OCI-LY7 (cell line): ENCODE measurements around the gene C1GALT1.

Experiments used
- EZH2phosphoT487 ChIP-seq: fragments of 200-600 bp; sonication (generic); IDR thresholded peaks from 2 replicates; pipeline ENCODE4 v1.6.1; 2018; ENCODE audit warnings: low read depth, borderline replicate concordance, mild to moderate bottlenecking, mixed run types, antibody characterized with exemption, low read length, moderate library complexity, mixed read lengths
- TF ChIP-seq, protein P1 (sequence below): fragments of 200-600 bp; sonication (generic); conservative IDR thresholded peaks from 2 replicates; pipeline ENCODE4 v1.5.1; 2014; ENCODE audit warnings: mild to moderate bottlenecking, antibody characterized with exemption, low read length, moderate library complexity, mixed read lengths

DNA sequence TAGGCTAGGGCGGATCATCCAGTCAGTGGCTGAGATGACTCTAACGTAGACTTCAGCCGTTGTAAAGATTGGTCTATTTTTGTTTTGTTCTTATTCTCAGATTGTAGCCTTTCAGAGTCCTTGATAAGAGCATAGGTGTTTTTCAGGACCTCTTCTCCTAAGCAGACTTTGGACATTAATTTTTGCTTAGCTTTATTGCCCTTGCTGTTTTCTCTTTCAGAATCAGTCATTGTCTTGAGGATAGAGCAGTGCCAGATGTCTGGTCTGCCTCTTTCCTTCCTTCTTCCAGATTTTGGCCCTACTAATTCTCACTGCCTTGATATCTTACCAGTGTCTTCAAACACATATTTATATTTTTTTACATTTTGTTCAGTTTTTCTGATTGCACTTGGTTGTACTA, 49.5 kb downstream of the C1GALT1 start:
- TF ChIP-seq, protein P1, sequence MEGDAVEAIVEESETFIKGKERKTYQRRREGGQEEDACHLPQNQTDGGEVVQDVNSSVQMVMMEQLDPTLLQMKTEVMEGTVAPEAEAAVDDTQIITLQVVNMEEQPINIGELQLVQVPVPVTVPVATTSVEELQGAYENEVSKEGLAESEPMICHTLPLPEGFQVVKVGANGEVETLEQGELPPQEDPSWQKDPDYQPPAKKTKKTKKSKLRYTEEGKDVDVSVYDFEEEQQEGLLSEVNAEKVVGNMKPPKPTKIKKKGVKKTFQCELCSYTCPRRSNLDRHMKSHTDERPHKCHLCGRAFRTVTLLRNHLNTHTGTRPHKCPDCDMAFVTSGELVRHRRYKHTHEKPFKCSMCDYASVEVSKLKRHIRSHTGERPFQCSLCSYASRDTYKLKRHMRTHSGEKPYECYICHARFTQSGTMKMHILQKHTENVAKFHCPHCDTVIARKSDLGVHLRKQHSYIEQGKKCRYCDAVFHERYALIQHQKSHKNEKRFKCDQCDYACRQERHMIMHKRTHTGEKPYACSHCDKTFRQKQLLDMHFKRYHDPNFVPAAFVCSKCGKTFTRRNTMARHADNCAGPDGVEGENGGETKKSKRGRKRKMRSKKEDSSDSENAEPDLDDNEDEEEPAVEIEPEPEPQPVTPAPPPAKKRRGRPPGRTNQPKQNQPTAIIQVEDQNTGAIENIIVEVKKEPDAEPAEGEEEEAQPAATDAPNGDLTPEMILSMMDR, result no peak
- no peak for TF ChIP-seq EZH2phosphoT487
